ENCODE measurements around the gene NRG3.

Gene NRG3

DNA sequence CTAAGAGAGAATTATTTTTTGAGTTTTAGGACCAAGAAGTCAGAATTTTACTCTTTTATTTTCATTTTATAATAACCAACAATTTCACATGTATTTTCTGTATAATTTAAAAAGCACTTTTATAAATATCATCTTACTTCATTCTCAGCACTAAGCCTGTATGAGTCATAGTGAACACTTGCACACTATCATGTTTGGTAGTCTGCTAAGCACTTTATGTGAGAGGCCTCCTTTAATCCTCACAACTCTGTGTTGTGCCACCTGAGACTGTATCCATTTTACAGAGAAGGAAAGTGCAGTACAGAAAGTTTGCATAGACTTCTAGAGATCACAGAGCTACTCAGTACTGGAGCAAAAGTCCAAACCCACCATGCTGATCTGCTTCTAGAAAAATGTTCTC, 939.6 kb downstream of the NRG3 start:
- DNase-seq (ENCODE audit: low read depth, low spot score) = no peak

GRCh38 chr10:82815680-82816079, 940.7 kb downstream of the NRG3 start:
- no peak for DNase-seq (ENCODE audit: low read depth, low spot score)

- DNase-seq (ENCODE audit: low read depth, low spot score) = no peak
These were observed 942.9 kb downstream of the NRG3 start for GRCh38 chr10:82817676-82818422.

- no peak for DNase-seq (ENCODE audit: low read depth, low spot score)
These were observed 946.0 kb downstream of the NRG3 start for GRCh38 chr10:82821043-82821442.

GRCh38 chr10:82826132-82826531, 951.1 kb downstream of the NRG3 start:
- DNase-seq (ENCODE audit: low read depth, low spot score) = no peak

- no peak for DNase-seq (ENCODE audit: low read depth, low spot score)
These were observed 952.9 kb downstream of the NRG3 start for GRCh38 chr10:82827901-82828300.

DNA sequence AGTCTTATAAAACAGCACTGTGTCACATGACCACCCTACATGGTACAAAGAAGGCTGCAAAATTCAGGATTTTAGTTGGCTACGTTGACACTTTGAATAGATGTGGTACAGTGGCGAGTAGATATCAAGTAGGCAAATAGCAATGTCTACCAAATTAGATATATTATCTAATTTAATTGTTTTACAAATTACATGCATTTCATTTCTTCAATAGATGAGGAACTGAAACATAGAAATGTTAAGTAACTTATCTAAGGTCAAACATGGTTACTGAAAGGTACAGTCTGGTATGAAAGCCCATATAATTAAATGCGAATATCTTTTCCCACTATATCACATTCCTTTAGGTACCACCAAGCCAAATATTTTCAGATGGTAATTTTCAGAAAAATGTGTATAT, 972.2 kb downstream of the NRG3 start:
- no peak for DNase-seq (ENCODE audit: low read depth, low spot score)

- DNase-seq (ENCODE audit: low read depth, low spot score) = no peak
These were observed 975.2 kb downstream of the NRG3 start for GRCh38 chr10:82850191-82850590.

DNA sequence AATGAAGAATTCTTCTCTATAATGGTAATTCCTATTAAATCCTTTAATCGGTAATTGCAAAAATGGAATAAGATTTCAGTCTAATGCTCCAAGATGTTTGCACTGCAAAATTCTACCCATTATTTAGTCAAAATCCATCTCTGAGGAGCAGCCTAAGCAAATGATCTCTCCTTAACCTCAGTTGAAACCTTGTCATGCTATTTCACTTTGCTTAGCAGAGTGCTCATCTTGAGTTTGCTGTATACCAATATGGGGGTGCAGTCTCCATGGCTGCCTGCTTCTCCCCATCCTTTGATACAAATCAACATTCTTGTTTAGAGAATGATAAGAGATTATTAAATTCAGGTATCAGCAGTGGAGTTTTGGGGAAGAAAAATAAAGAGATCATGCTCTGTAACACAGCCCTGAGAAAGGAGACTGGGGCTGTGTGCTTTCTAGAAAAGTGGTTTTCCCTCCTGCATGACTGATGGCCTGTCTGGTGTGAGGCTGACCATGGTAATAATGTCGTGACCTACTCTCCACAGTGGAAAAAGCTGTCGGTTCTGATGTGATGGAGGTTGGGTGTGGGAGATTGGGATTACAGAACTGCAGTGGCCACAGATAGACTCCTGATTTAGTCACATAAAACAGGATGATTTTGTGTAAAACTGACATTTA, 982.1 kb downstream of the NRG3 start:
- no peak for DNase-seq (ENCODE audit: low read depth, low spot score)

DNA sequence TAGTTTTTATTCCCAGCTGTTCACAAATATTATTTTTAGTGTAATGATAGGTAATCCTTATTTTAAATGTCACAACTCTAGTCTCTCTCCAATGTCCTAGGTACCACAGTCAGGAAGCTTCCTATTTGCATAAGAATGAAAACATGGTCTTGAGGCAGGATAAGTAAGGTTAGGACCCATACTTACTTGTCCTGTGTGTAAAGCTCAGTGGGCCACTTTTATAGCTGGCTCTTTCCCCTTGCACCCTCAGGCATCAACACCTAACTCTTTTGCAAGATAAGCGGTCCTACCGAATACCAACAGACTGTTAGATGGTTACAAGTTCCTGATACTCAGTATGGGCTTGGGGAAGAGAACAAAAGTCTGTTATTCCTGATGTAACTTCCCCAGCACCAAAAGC, 986.9 kb downstream of the NRG3 start:
- no peak for DNase-seq (ENCODE audit: low read depth, low spot score)

GRCh38 chr10:82865366-82865765, 990.4 kb downstream of the NRG3 start:
- DNase-seq (ENCODE audit: low read depth, low spot score) = no peak

DNA sequence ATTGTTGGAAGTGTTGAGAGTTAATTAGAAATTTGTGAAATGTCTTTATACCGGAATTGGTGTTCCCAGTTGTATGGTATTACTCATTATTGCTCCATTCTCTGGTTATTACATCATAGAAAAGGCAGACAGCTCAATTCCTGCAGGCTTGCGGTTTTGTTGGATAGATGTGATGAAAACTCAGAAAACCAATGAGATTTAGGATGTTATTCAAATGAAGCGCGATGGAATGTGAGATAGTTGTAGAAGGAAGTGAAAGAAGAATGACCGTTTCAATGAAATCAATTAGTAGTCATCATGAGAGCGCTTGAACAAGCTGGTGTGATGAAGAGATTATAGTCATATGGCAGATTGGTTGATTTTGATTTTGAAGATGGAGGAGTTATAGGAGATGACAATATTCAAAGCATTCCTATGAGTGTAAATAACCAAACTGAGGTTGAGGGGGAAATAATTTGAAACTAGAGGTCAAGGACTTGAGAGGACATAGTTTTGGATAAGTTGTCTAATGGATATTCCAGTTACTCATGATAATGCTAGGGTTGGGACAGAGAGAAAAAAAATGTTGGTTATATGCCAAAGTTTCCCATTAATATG, 991.5 kb downstream of the NRG3 start:
- DNase-seq (ENCODE audit: low read depth, low spot score) = no peak

- DNase-seq (ENCODE audit: low read depth, low spot score) = no peak
These were observed 992.1 kb downstream of the NRG3 start for GRCh38 chr10:82867056-82867455.

GRCh38 chr10:82874671-82875070, 999.7 kb downstream of the NRG3 start:
- no peak for DNase-seq (ENCODE audit: low read depth, low spot score)

GRCh38 chr10:82880776-82881290, 1005.8 kb downstream of the NRG3 start:
- no peak for DNase-seq (ENCODE audit: low read depth, low spot score)

GRCh38 chr10:82882722-82883121, 1007.7 kb downstream of the NRG3 start:
- DNase-seq (ENCODE audit: low read depth, low spot score) = no peak

DNA sequence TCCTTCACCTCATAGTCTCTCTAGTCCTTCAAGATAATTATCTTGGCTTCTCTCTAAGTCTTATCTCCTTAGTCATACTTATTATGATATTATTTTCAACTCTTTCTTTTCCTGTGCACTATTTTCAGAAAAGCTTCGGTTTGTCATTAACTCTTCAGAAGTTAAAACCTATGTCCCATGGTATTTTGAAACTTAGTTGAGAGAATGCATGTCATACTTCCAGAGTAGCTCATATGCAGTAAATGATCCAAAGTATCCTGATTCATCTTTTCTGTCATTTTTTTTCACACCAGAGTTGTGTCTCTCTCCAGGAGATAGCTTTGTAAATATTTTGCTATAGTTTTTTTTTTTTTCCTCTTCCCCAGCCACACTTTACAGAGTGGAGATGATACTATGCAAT, 1008.6 kb downstream of the NRG3 start:
- DNase-seq (ENCODE audit: low read depth, low spot score) = no peak

- DNase-seq (ENCODE audit: low read depth, low spot score) = no peak
These were observed 1012.5 kb downstream of the NRG3 start for GRCh38 chr10:82887488-82887887.

DNA sequence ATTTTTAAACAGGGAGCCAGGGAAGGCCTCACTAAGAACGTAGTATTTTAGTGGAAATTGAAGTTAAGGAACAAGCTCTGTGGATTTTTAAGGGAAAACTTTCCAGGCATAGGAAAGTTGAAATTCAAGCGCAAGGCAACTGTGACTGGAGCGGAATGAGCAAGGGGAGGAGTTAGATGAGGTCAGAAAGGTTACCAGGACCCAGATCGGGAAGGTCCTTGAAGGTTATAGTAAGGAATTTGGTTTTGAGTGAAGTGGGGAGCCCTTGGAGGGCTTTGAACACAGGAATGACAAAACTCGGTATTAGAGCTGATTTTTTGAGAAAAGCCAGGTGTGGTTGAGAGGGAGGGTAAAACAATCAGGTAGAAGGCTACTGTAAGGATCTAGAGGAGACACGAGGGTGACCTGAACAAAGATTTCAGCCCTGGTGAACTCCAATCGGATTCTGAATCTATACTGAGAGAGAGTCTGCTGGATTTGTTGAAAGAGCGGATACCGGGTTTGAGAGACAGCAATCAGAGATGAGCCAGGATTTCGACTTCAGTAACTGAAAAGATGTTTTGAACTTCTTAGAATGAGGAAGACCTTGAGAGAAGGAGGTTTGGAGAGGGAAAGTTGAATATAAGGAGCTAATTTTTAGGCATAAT, 1013.9 kb downstream of the NRG3 start:
- DNase-seq (ENCODE audit: low read depth, low spot score) = no peak

GRCh38 chr10:82889728-82890127, 1014.7 kb downstream of the NRG3 start:
- no peak for DNase-seq (ENCODE audit: low read depth, low spot score)

- no peak for DNase-seq (ENCODE audit: low read depth, low spot score)
These were observed 1015.6 kb downstream of the NRG3 start for GRCh38 chr10:82890573-82890972.

GRCh38 chr10:82908096-82908495, 1033.1 kb downstream of the NRG3 start:
- no peak for DNase-seq (ENCODE audit: low read depth, low spot score)

Measured in brain pericyte (primary cell).